Progenitor cell of endocrine pancreas (in vitro differentiated cells): Measurements from ENCODE around the gene GRID2. TPM values are rescaled to one million over a fixed set of nuclear protein-coding genes. Genes with fewer than 3 reads are reported as not detected.

ENCODE experiments used
- DNase-seq: peaks from one replicate; pipeline ENCODE4 v3.0.0; 2021; ENCODE audit warnings: low spot score; ENCODE audit not compliant: unreplicated experiment
- H3K27ac Mint-ChIP-seq: 2 replicates; pipeline ENCODE4 v1.8.0; 2021; ENCODE audit warnings: mild to moderate bottlenecking, moderate library complexity, mixed read lengths
- H3K27me3 Mint-ChIP-seq: 2 replicates; pipeline ENCODE4 v1.8.0; 2021; ENCODE audit warnings: mixed read lengths
- H3K36me3 Mint-ChIP-seq: 2 replicates; pipeline ENCODE4 v1.8.0; 2022; ENCODE audit warnings: mixed read lengths; ENCODE audit not compliant: insufficient read depth
- H3K4me1 Mint-ChIP-seq: 2 replicates; pipeline ENCODE4 v1.8.0; 2021; ENCODE audit warnings: low read depth, mixed read lengths
- H3K4me3 Mint-ChIP-seq: 2 replicates; pipeline ENCODE4 v1.8.0; 2021; ENCODE audit warnings: low read depth, mild to moderate bottlenecking, moderate library complexity, mixed read lengths
- H3K9me3 Mint-ChIP-seq: 2 replicates; pipeline ENCODE4 v1.8.0; 2021; ENCODE audit warnings: low read depth, mixed read lengths
- CTCF ChIP-seq: fragments of 200-600 bp; sonication (generic); IDR thresholded peaks from one replicate; pipeline ENCODE4 v1.5.0; 2021; ENCODE audit warnings: antibody characterized with exemption, mild to moderate bottlenecking; ENCODE audit not compliant: unreplicated experiment
- total RNA-seq: library from RNA; stranded (reverse); gene quantifications from 2 replicates; pipeline ENCODE4 v1.2.1, GENCODE V29; 2021

GRID2 gene
- total RNA-seq, 1 donor from 2014 or later, result 0.69 TPM

- no peak overlapping the region for H3K27ac Mint-ChIP-seq
- peaks cover 3% of the 10 kb centered on the region for H3K9me3 Mint-ChIP-seq
- H3K4me3 Mint-ChIP-seq, result no peak overlapping the region
- no peaks in the 10 kb centered on the region for H3K27me3 Mint-ChIP-seq
- no peak for DNase-seq
- TF ChIP-seq CTCF, result no peak
- peaks cover 7% of the 10 kb centered on the region for H3K4me1 Mint-ChIP-seq
- no peaks in the 10 kb centered on the region for H3K36me3 Mint-ChIP-seq
Measured at GRCh38 chr4:93740890-93741289, 1437.1 kb downstream of the GRID2 start.

GRCh38 chr4:93743022-93743421 is 1439.3 kb downstream of the GRID2 start:
- Mint-ChIP-seq H3K27ac (no peak overlapping the region), H3K36me3 (no peaks in the 10 kb centered on the region), H3K4me3 (no peak overlapping the region), H3K27me3 (no peaks in the 10 kb centered on the region), H3K9me3 (peaks cover 3% of the 10 kb centered on the region), H3K4me1 (peaks cover 8% of the 10 kb centered on the region)
- no peak for TF ChIP-seq CTCF
- no peak for DNase-seq

- H3K27me3 Mint-ChIP-seq, result no peaks in the 10 kb centered on the region
- H3K9me3 Mint-ChIP-seq, result peaks cover 3% of the 10 kb centered on the region
- DNase-seq, result no peak
- H3K4me1 Mint-ChIP-seq, result peaks cover 8% of the 10 kb centered on the region
- no peak for TF ChIP-seq CTCF
- H3K36me3 Mint-ChIP-seq, result no peaks in the 10 kb centered on the region
- no peak overlapping the region for H3K27ac Mint-ChIP-seq
- no peak overlapping the region for H3K4me3 Mint-ChIP-seq
Measured at GRCh38 chr4:93743635-93744034, 1439.9 kb downstream of the GRID2 start.

GRCh38 chr4:93744961-93745360 is 1441.2 kb downstream of the GRID2 start:
- H3K4me1 Mint-ChIP-seq, result peaks cover 8% of the 10 kb centered on the region

GRCh38 chr4:93746031-93746430 is 1442.3 kb downstream of the GRID2 start:
- Mint-ChIP-seq H3K4me3 (no peak overlapping the region), H3K9me3 (peaks cover 3% of the 10 kb centered on the region), H3K27ac (no peak overlapping the region)

More at GRCh38 chr4:93744961-93745360, 1441.2 kb downstream of the GRID2 start:
- no peaks in the 10 kb centered on the region for H3K36me3 Mint-ChIP-seq
- no peak overlapping the region for H3K27ac Mint-ChIP-seq
- no peaks in the 10 kb centered on the region for H3K27me3 Mint-ChIP-seq
- no peak for DNase-seq
- H3K4me3 Mint-ChIP-seq, result no peak overlapping the region
- peaks cover 3% of the 10 kb centered on the region for H3K9me3 Mint-ChIP-seq
- no peak for TF ChIP-seq CTCF

More at GRCh38 chr4:93746031-93746430, 1442.3 kb downstream of the GRID2 start:
- Mint-ChIP-seq H3K27me3 (no peaks in the 10 kb centered on the region), H3K36me3 (no peaks in the 10 kb centered on the region), H3K4me1 (peaks cover 8% of the 10 kb centered on the region)
- no peak for DNase-seq
- no peak for TF ChIP-seq CTCF
